Parathyroid adenoma (tissue), 2 donors: Measurements from ENCODE around the gene ECSIT.

Source experiments
- H2AFZ ChIP-seq: fragments of 300-600 bp; sonication (generic); one replicate; pipeline ENCODE4 v1.7.0; 2017; ENCODE audit warnings: antibody characterized with exemption, mild to moderate bottlenecking
- H3K27ac ChIP-seq: fragments of 300-600 bp; sonication (generic); one replicate; pipeline ENCODE4 v1.7.0; 2017
- H3K27me3 ChIP-seq: fragments of 300-600 bp; sonication (generic); one replicate; pipeline ENCODE4 v1.7.0; 2017; ENCODE audit warnings: low read length; ENCODE audit not compliant: control insufficient read depth, insufficient read depth
- H3K36me3 ChIP-seq: fragments of 300-600 bp; sonication (generic); one replicate; pipeline ENCODE4 v1.7.0; 2017; ENCODE audit warnings: low read length; ENCODE audit not compliant: control insufficient read depth, insufficient read depth
- H3K4me1 ChIP-seq: fragments of 300-600 bp; sonication (generic); one replicate; pipeline ENCODE4 v1.7.0; 2017; ENCODE audit warnings: control low read depth
- H3K4me2 ChIP-seq: fragments of 300-600 bp; sonication (generic); one replicate; pipeline ENCODE4 v1.7.0; 2017; ENCODE audit warnings: low read length
- H3K4me3 ChIP-seq: fragments of 300-600 bp; sonication (generic); one replicate; pipeline ENCODE4 v1.7.0; 2017; ENCODE audit warnings: low read depth, low read length
- H3K79me2 ChIP-seq: fragments of 300-600 bp; sonication (generic); one replicate; pipeline ENCODE4 v1.7.0; 2017; ENCODE audit warnings: control low read depth
- H3K9ac ChIP-seq: fragments of 300-600 bp; sonication (generic); one replicate; pipeline ENCODE4 v1.7.0; 2017; ENCODE audit warnings: mild to moderate bottlenecking
- H3K9me3 ChIP-seq: fragments of 300-600 bp; sonication (generic); one replicate; pipeline ENCODE4 v1.7.0; 2017; ENCODE audit warnings: low read length; ENCODE audit not compliant: control insufficient read depth
- CTCF ChIP-seq: fragments of 300-600 bp; sonication (generic); IDR thresholded peaks from one replicate; pipeline ENCODE4 v1.7.0; 2017; ENCODE audit warnings: antibody characterized with exemption, mild to moderate bottlenecking
- donor health status: primary hyperparathyroidism.

Gene ECSIT

GRCh38 chr19:11489378-11489777, 39.6 kb downstream of the ECSIT start:
- no peaks in the 10 kb centered on the region for H3K27me3 ChIP-seq
- no peaks in the 10 kb centered on the region for H3K4me1 ChIP-seq
- no peaks in the 10 kb centered on the region for H3K9me3 ChIP-seq
- no peak for TF ChIP-seq CTCF
- H3K9ac ChIP-seq = no peak overlapping the region
- H3K27ac ChIP-seq = no peak overlapping the region
- H3K36me3 ChIP-seq = no peaks in the 10 kb centered on the region
- no peak overlapping the region for H3K4me3 ChIP-seq
- H2AFZ ChIP-seq = no peak overlapping the region
- H3K4me2 ChIP-seq = no peak overlapping the region
- no peaks in the 10 kb centered on the region for H3K79me2 ChIP-seq

GRCh38 chr19:11486661-11487503, 42.1 kb downstream of the ECSIT start:
- Histone ChIP-seq H3K27me3 (no peaks in the 10 kb centered on the region), H3K4me2 (no peak overlapping the region), H3K4me1 (peaks cover 3% of the 10 kb centered on the region), H3K27ac (no peak overlapping the region), H3K4me3 (no peak overlapping the region), H3K9ac (no peak overlapping the region), H3K79me2 (no peaks in the 10 kb centered on the region), H2AFZ (no peak overlapping the region), H3K36me3 (no peaks in the 10 kb centered on the region), H3K9me3 (no peaks in the 10 kb centered on the region)
- TF ChIP-seq CTCF = no peak

GRCh38 chr19:11485245-11485837, 43.6 kb downstream of the ECSIT start:
- H3K4me2 ChIP-seq = no peak overlapping the region
- no peak overlapping the region for H3K4me3 ChIP-seq
- no peak overlapping the region for H3K9ac ChIP-seq
- H3K27ac ChIP-seq = no peak overlapping the region
- H3K9me3 ChIP-seq = no peaks in the 10 kb centered on the region
- TF ChIP-seq CTCF = no peak
- H3K4me1 ChIP-seq = peaks cover 3% of the 10 kb centered on the region
- no peaks in the 10 kb centered on the region for H3K36me3 ChIP-seq
- H3K79me2 ChIP-seq = no peaks in the 10 kb centered on the region
- no peaks in the 10 kb centered on the region for H3K27me3 ChIP-seq
- no peak overlapping the region for H2AFZ ChIP-seq

- no peak overlapping the region for H2AFZ ChIP-seq
- no peak overlapping the region for H3K4me3 ChIP-seq
- H3K9ac ChIP-seq = no peak overlapping the region
- H3K9me3 ChIP-seq = no peaks in the 10 kb centered on the region
- H3K79me2 ChIP-seq = no peaks in the 10 kb centered on the region
- H3K4me1 ChIP-seq = peaks cover 3% of the 10 kb centered on the region
- TF ChIP-seq CTCF = no peak
- no peaks in the 10 kb centered on the region for H3K36me3 ChIP-seq
- H3K27me3 ChIP-seq = no peaks in the 10 kb centered on the region
- no peak overlapping the region for H3K4me2 ChIP-seq
- no peak overlapping the region for H3K27ac ChIP-seq
Observed at GRCh38 chr19:11483366-11484111, 45.4 kb downstream of the ECSIT start.
